Stimulated activated CD4-positive, alpha-beta T cell treated with anti-CD3 and anti-CD28 coated beads, Interleukin-12 subunit alpha, Interleukin-12 subunit beta, amount 100 ng/mL, for 24 hours (primary cell): ENCODE results near the gene LONRF3.
A peak's percentile ranks its signal among the peaks of the same experiment; 100 is the strongest.

Experiments used
- DNase-seq, 2 experiments: peaks; one replicate each; pipeline ENCODE4 v3.0.0-alpha.2; 2020; ENCODE audit warnings: low read depth in 2 of 2

Gene LONRF3

GRCh38 chrX:118974088-118974907 is at the start of gene LONRF3:
Gene LONRF3, plus strand, starts transcription at chrX:118974618. Its CDS starts 163 bp downstream, at chrX:118974781.
- peak; percentile 21 to 47 for DNase-seq

GRCh38 chrX:118928151-118928550 is 46.3 kb upstream of the LONRF3 start:
- DNase-seq, result no peak

- no peak for DNase-seq
Measured at GRCh38 chrX:118935352-118935751, 39.1 kb upstream of the LONRF3 start.

- DNase-seq, result no peak
Measured at GRCh38 chrX:118941147-118941546, 33.3 kb upstream of the LONRF3 start.

- DNase-seq, result no peak
Measured at GRCh38 chrX:118943102-118943501, 31.3 kb upstream of the LONRF3 start.

- DNase-seq, result no peak
Measured at GRCh38 chrX:118945921-118946320, 28.5 kb upstream of the LONRF3 start.

GRCh38 chrX:118948270-118948669 is 26.1 kb upstream of the LONRF3 start:
- DNase-seq, result no peak

- no peak for DNase-seq
Measured at GRCh38 chrX:118961866-118962560, 12.4 kb upstream of the LONRF3 start.

- DNase-seq, result no peak
Measured at GRCh38 chrX:118963159-118963558, 11.3 kb upstream of the LONRF3 start.

GRCh38 chrX:118964252-118964651 is 10.2 kb upstream of the LONRF3 start:
- DNase-seq, result no peak

GRCh38 chrX:118965395-118965794 is 9.0 kb upstream of the LONRF3 start:
- no peak for DNase-seq

GRCh38 chrX:118968031-118968430 is 6.4 kb upstream of the LONRF3 start:
- DNase-seq, result no peak

GRCh38 chrX:118971552-118971951 is 2.9 kb upstream of the LONRF3 start:
- no peak for DNase-seq

- DNase-seq, result no peak
Measured at GRCh38 chrX:118973389-118974087, 880 bp upstream of the LONRF3 start.

- DNase-seq, result peak in 1 of 2 experiments; percentile 3
Measured at GRCh38 chrX:118974908-118975671, 672 bp downstream of the LONRF3 start.

GRCh38 chrX:118975831-118976598 is 1.6 kb downstream of the LONRF3 start:
- DNase-seq, result peak; percentile 32 to 55

- DNase-seq, result peak in 1 of 2 experiments; percentile 1
Measured at GRCh38 chrX:118976599-118977340, 2.4 kb downstream of the LONRF3 start.

- no peak for DNase-seq
Measured at GRCh38 chrX:118977424-118977823, 3.0 kb downstream of the LONRF3 start.

GRCh38 chrX:118978451-118978850 is 4.0 kb downstream of the LONRF3 start:
- DNase-seq, result no peak

GRCh38 chrX:118980761-118981160 is 6.3 kb downstream of the LONRF3 start:
- no peak for DNase-seq
